Activated gamma-delta T cell (primary cell): ENCODE measurements around the gene GRXCR1.

Source experiments
- DNase-seq: peaks from one replicate; lab custom pipeline; 2025; lab: John Stamatoyannopoulos, UW
- total RNA-seq, 2 donors: gene quantifications; one replicate each; lab custom pipeline; 2026; lab: John Stamatoyannopoulos, UW

GRXCR1 gene
- 0 reads per million in 2 donors for total RNA-seq

GRCh38 chr4:42892413-42892812, at the start of gene GRXCR1:
GRXCR1 (plus strand) TSS chr4:42892713; CDS start chr4:42893267, 554 bp downstream.
- DNase-seq = no peak

- DNase-seq = no peak
Observed at GRCh38 chr4:42843694-42844093, 48.8 kb upstream of the GRXCR1 start.

- no peak for DNase-seq
Observed at GRCh38 chr4:42844422-42845070, 48.0 kb upstream of the GRXCR1 start.

- DNase-seq = no peak
Observed at GRCh38 chr4:42845586-42845985, 46.9 kb upstream of the GRXCR1 start.

GRCh38 chr4:42855779-42856178, 36.7 kb upstream of the GRXCR1 start:
- no peak for DNase-seq

- no peak for DNase-seq
Observed at GRCh38 chr4:42865572-42866189, 26.8 kb upstream of the GRXCR1 start.

- no peak for DNase-seq
Observed at GRCh38 chr4:42871261-42871660, 21.3 kb upstream of the GRXCR1 start.

GRCh38 chr4:42871671-42872290, 20.7 kb upstream of the GRXCR1 start:
- no peak for DNase-seq

- no peak for DNase-seq
Observed at GRCh38 chr4:42878863-42879262, 13.7 kb upstream of the GRXCR1 start.

- DNase-seq = no peak
Observed at GRCh38 chr4:42881253-42881652, 11.3 kb upstream of the GRXCR1 start.

- DNase-seq = no peak
Observed at GRCh38 chr4:42891644-42892043, 869 bp upstream of the GRXCR1 start.

- DNase-seq = no peak
Observed at GRCh38 chr4:42895452-42895851, 2.9 kb downstream of the GRXCR1 start.

- DNase-seq = no peak
Observed at GRCh38 chr4:42904986-42905385, 12.5 kb downstream of the GRXCR1 start.

GRCh38 chr4:42905591-42905990, 13.1 kb downstream of the GRXCR1 start:
- DNase-seq = no peak

- no peak for DNase-seq
Observed at GRCh38 chr4:42906341-42906740, 13.8 kb downstream of the GRXCR1 start.

- DNase-seq = no peak
Observed at GRCh38 chr4:42906891-42907759, 14.6 kb downstream of the GRXCR1 start.

GRCh38 chr4:42910459-42910858, 17.9 kb downstream of the GRXCR1 start:
- no peak for DNase-seq

- no peak for DNase-seq
Observed at GRCh38 chr4:42914937-42915336, 22.4 kb downstream of the GRXCR1 start.

- no peak for DNase-seq
Observed at GRCh38 chr4:42915484-42915883, 23.0 kb downstream of the GRXCR1 start.

- DNase-seq = no peak
Observed at GRCh38 chr4:42917296-42917695, 24.8 kb downstream of the GRXCR1 start.

- DNase-seq = no peak
Observed at GRCh38 chr4:42923431-42923830, 30.9 kb downstream of the GRXCR1 start.

- no peak for DNase-seq
Observed at GRCh38 chr4:42925921-42926320, 33.4 kb downstream of the GRXCR1 start.
